Tibial artery (tissue), 4 donors: ENCODE measurements around the gene LENEP.

Source experiments
- DNase-seq, 2 donors: peaks; one replicate each; pipeline ENCODE4 v3.0.0-alpha.2; 2019
- H3K27ac ChIP-seq, 2 donors: fragments of 200-600 bp; sonication (generic) in 1 of 2; 1 replicate in 1 of 2; 2 replicates in 1 of 2; pipeline ENCODE4 v1.5.1; 2018 to 2019; ENCODE audit warnings: mild to moderate bottlenecking in 1 of 2
- H3K27me3 ChIP-seq, 2 donors: fragments of 200-600 bp; sonication (generic) in 1 of 2; one replicate each; pipeline versions ENCODE4 v1.5.1 to v1.6.0; 2016 to 2019
- H3K36me3 ChIP-seq, 3 donors: fragments of 200-600 bp; sonication (generic) in 2 of 3; one replicate each; pipeline ENCODE4 v1.5.1; 2016 to 2019; ENCODE audit warnings: mild to moderate bottlenecking in 2 of 3
- H3K4me1 ChIP-seq, 4 donors: fragments of 200-600 bp; sonication (generic) in 2 of 4; 1 replicate in 3 of 4; 2 replicates in 1 of 4; pipeline ENCODE4 v1.5.1; 2016 to 2019
- H3K4me3 ChIP-seq, 2 donors: fragments of 200-600 bp; sonication (generic) in 1 of 2; 1 replicate in 1 of 2; 2 replicates in 1 of 2; pipeline ENCODE4 v1.5.1; 2018 to 2019; ENCODE audit warnings: mild to moderate bottlenecking in 2 of 2
- H3K9me3 ChIP-seq, 3 donors: fragments of 200-600 bp; sonication (generic) in 1 of 3; one replicate each; pipeline ENCODE4 v1.5.1; 2016 to 2019
- CTCF ChIP-seq, 2 experiments: fragments of 200-600 bp in 1 of 2; fragments of 450-650 bp in 1 of 2; IDR thresholded peaks; one replicate each; pipeline ENCODE4 v1.5.1; 2017 to 2019; ENCODE audit warnings: antibody characterized with exemption in 2 of 2, mild to moderate bottlenecking in 1 of 2, moderate library complexity in 1 of 2
- intact Hi-C: fragments of 100-400 bp; cut with DNase I; formaldehyde crosslinking; loops from one replicate; pipeline ENCODE4 v1.15.0; 2023; ENCODE audit warnings: low total_unique reads

LENEP gene

GRCh38 chr1:154958036-154958435, 35.4 kb upstream of the LENEP start:
- no peaks in the 10 kb centered on the region for H3K27me3 ChIP-seq
- DNase-seq: no peak
- H3K4me3 ChIP-seq: no peak overlapping the region
- peaks cover 0 to 22% (median 16%) of the 10 kb centered on the region in 3 donors for H3K36me3 ChIP-seq
- intact Hi-C loops: no loop called here
- H3K4me1 ChIP-seq: peaks cover 7 to 68% (median 56%) of the 10 kb centered on the region in 4 donors
- no peak overlapping the region for H3K27ac ChIP-seq
- no peaks in the 10 kb centered on the region for H3K9me3 ChIP-seq
- no peak for TF ChIP-seq CTCF (IDR thresholded peaks at IDR 0.05)

- H3K27me3 ChIP-seq: no peaks in the 10 kb centered on the region
- peaks cover 0 to 30% (median 24%) of the 10 kb centered on the region in 3 donors for H3K36me3 ChIP-seq
- no peak overlapping the region for H3K4me3 ChIP-seq
- H3K27ac ChIP-seq: no peak overlapping the region
- peaks cover 4 to 67% (median 49%) of the 10 kb centered on the region in 4 donors for H3K4me1 ChIP-seq
- no peak for TF ChIP-seq CTCF (IDR thresholded peaks at IDR 0.05)
- no peaks in the 10 kb centered on the region for H3K9me3 ChIP-seq
- DNase-seq: no peak
- intact Hi-C loops: no loop called here
These were observed 34.5 kb upstream of the LENEP start for GRCh38 chr1:154958681-154959425.

GRCh38 chr1:154959426-154959780, 34.0 kb upstream of the LENEP start:
- Histone ChIP-seq H3K27me3 (no peaks in the 10 kb centered on the region), H3K36me3 (peaks cover under 1 to 35% (median 28%) of the 10 kb centered on the region in 3 donors), H3K9me3 (no peaks in the 10 kb centered on the region), H3K27ac (no peak overlapping the region), H3K4me1 (peaks cover 0 to 62% (median 44%) of the 10 kb centered on the region in 4 donors), H3K4me3 (no peak overlapping the region)
- DNase-seq: no peak
- intact Hi-C loops: no loop called here
- TF ChIP-seq CTCF (IDR thresholded peaks at IDR 0.05): no peak

- TF ChIP-seq CTCF (IDR thresholded peaks at IDR 0.05): no peak
- Histone ChIP-seq H3K4me3 (peak overlapping the region; percentile 77 to 78), H3K27ac (peak overlapping the region; percentile 95 to 98), H3K9me3 (no peaks in the 10 kb centered on the region), H3K4me1 (peaks cover 0 to 53% (median 33%) of the 10 kb centered on the region in 4 donors), H3K36me3 (peaks cover 11 to 47% (median 40%) of the 10 kb centered on the region in 3 donors), H3K27me3 (no peaks in the 10 kb centered on the region)
- DNase-seq: no peak
- intact Hi-C loops: loop anchor here (5.0 kb wide), 3 partner anchors 37 to 102 kb away; partner anchors contain the start of gene EFNA4
These were observed 32.8 kb upstream of the LENEP start for GRCh38 chr1:154960446-154961136.

GRCh38 chr1:154961207-154962155, 31.9 kb upstream of the LENEP start, which contains the start of gene PYGO2:
PYGO2 (minus strand) TSS chr1:154961782; CDS start chr1:154961576, 206 bp downstream.
- peak within 1 kb of the TSS; percentile 95 to 98 for H3K27ac ChIP-seq
- no peaks in the 10 kb centered on the region for H3K9me3 ChIP-seq
- no peaks in the 10 kb centered on the region for H3K27me3 ChIP-seq
- intact Hi-C loops: loop anchor here (5.0 kb wide), 3 partner anchors 36 to 101 kb away; partner anchors contain the start of gene EFNA4
- H3K4me3 ChIP-seq: peak within 1 kb of the TSS; percentile 77 to 78
- peaks cover 20 to 56% (median 49%) of the 10 kb centered on the region in 3 donors for H3K36me3 ChIP-seq
- DNase-seq: peak; percentile 75 to 89
- H3K4me1 ChIP-seq: peaks cover 0 to 49% (median 32%) of the 10 kb centered on the region in 4 donors
- peak; percentile 49 to 62 for TF ChIP-seq CTCF (IDR thresholded peaks at IDR 0.05)
